ENCODE measurements around the gene ACTR5.

Gene ACTR5

GRCh38 chr20:38729767-38730166, 18.5 kb upstream of the ACTR5 start:
- DNase-seq: no peak

- no peak for DNase-seq
These were observed 17.9 kb upstream of the ACTR5 start for GRCh38 chr20:38730167-38730988.

DNA sequence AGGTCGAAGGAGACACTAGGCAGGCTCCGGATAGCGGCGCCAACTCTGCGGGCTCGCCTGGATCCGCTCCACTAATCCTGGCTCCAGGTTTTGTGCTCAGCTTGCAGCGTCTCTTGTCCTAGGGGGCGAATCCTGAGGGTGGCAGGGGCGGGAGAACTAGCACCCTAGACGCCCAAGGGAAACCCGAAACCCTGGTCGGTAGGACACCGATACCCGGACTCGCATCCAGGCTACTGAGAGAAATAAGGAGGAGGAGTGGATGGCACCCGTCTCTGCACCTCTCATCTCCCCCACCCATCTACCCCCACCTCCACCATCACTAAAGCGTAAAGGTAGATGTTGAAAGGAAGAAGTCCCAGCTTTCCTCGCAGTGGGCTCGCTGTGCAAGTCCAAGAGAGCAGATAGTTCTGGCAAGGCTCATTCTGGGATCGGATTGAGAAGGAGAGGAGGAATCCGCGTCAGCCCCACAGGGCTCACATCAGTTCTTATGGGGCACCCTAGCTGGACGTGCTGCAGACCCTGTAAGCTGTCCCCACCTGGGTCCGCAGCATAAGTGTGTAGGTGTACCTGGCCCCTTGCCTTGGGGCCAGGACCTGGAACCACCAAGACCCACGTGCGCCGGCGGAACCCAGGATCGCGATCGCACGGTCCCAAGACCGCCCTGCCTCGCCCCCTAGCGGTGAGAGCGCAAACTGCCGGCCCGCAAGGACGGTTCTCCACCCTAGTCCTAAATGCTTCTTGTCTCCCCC, 17.1 kb upstream of the ACTR5 start:
- DNase-seq: peak; percentile 59 to 63

- DNase-seq: no peak
These were observed 16.5 kb upstream of the ACTR5 start for GRCh38 chr20:38731738-38732113.

DNA sequence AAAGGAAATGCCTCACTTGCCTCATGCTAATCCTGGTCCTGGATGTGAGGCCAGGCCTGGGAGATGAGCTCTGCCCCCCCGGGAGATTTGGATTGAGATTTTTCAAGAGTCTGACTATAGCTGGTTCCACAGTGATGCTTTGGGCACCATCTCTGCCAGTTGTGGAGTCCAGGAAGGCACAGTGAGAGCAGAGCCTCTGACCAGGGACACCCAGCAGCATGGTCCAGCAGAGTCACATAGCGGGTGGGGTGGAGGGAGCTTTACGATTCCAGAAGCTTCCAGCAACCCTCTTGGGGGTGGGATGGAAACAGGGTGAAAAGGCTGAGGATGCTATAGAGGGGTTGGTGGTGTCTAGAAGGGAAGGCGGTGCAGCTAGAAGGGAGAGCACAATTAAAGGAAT, 15.3 kb upstream of the ACTR5 start:
- DNase-seq: no peak

GRCh38 chr20:38735172-38735571, 13.1 kb upstream of the ACTR5 start:
- no peak for DNase-seq

DNA sequence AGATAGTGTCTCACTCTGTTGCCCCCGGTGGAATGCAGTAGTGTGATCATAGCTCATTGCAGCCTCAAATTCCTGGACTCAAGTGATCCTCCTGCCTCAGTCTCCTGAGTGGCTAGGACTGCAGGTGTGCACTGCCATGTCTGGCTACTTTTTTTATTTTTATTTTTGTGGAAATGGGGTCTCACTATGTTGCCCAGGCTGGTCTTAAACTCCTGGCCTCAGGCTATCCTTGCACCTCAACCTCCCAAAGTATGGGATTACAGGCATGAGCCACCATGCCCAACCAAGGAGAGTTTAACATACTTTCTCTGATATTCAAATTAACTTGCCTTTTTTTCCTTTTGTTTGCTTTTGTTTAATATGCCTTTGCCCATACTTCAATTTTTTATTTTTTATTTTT, 10.4 kb upstream of the ACTR5 start:
- DNase-seq: no peak

DNA sequence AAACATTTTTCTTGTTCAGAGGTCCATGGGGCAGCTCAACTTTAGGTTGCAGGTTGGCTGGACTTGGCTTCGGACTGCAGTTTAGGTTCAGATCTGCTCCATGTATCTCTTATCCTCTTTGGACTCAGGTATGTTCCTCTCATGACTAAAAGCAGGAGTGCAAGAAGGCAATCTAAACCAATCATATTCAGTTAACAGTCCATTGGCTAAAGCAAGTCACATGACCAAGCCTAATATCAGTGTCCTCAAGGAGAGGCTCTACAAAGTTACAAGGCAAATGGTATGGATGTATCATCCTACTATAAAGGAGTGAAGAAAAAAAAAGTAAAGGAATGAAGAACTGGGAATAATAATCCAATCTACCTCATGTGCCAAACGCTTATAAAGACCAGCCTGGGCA, 2.5 kb upstream of the ACTR5 start:
- no peak for DNase-seq

DNA sequence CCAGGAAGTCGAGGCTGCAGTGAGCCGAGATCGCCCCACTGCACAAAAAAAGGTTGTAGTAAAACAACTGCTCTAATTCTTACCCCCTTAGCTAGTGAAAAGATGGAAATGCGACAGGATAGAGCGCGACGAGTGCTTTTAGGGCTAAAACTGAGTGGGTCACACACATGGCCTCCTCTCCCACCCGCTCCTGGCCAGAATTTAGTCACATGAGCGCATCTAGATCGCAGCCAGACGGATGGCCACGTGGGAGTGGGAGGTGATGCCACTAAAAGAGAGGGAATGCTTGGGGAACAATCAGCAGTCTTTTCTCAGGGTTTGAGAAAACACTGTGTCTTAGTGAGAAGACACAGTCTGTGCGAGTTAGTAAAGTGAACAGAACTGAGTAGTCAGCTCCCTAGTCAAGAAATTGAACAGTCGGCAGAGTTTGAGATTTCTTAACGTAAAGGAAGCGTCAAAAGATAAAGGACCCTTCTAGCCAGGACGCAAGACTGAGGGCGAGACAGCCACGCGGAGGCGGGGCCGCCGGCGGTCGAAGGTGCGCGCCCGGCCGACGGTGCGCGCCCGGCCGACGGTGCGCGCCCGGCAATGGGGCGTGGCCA, 664 bp upstream of the ACTR5 start:
- DNase-seq: no peak

DNA sequence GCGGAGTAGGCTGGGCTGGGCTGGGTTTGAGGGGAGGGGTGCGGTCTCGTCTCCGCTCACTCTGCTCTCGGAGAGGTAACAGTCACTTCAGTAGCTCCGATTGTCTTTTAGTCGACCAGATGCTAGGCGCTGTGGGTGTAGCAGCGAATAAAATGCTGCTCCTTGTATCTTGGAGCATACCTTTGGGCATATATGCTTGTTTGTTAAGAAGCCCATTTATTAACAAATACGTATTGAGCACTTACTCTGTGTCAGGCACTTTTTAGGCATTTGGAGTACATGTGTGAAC, 545 bp downstream of the ACTR5 start:
- peak in 1 of 2 experiments; percentile 10 for DNase-seq

DNA sequence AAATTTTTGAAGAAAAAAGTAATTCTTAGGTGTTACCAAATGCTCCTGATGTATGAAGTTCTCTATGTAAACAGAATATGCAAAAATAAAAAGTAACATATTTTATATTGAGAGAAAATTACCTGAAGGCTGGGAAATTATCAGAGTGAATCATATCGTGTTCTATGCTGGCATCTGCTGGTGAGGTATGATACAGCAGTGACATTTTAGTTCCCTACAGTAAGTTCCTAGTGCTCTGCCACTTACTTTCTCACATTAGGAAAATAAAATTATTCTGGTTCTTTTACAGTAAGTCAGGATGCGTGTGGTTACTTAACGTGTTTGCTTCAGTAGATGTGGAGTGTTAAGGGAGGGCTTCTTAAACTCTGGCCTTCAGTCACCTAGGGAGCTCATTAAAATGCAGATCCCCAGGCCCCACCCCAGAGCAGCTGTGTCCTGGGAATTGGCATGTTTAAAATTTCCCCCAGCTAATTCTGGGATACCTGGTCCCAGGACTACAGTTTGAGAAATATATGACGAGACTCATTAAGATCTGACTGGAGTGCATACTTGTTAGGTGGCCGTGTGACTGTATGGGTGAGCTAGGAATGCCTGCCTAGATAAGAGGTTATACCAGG, 3.2 kb downstream of the ACTR5 start:
- no peak for DNase-seq

GRCh38 chr20:38752029-38752428, 3.8 kb downstream of the ACTR5 start:
- DNase-seq: no peak

DNA sequence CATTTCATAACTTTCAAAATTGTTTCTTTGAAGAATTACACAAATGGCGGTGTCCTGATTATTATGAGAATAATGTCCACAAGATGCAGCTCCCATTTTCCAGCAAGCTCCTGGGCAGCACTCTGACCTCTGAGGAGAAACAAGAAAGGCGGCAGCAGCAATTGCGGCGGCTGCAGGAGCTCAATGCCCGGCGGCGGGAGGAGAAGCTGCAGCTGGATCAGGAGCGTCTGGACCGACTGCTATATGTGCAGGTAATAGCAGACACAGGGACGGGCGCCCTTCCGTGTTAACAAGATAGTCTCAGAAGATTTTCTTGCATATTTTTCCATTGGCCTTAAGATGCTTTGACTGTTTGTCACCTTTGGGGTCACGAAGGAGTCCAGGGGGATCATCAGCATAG, 6.7 kb downstream of the ACTR5 start:
- DNase-seq: no peak

DNA sequence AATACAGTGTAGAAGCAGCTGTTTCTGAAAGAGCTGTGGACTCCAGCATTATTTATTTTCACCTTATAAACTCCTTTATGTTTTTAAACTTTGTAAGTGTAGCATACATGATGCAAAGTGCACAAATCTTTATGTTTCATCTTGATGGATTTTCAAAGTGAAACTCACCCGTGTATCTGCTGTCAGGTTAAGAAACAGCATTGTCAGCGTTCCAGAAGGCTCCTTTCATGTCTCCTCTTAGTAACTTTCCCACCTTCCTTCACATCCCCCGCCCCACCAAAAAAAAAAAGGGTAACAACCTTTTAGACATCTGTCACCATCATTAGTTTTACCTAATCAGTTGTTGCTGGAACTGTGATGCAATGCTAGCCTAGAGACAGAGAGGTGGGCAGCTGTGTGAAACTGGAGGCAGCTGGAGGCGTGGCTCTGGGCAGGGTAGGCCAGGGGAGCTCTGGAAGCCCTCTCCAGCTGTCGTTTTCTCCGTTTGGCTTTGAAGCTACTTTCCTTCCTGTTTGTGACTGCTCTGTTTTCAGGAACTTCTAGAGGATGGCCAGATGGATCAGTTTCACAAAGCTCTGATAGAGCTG, 7.2 kb downstream of the ACTR5 start:
- DNase-seq: no peak

- no peak for DNase-seq
These were observed 9.0 kb downstream of the ACTR5 start for GRCh38 chr20:38757145-38757775.

GRCh38 chr20:38759106-38759505, 10.8 kb downstream of the ACTR5 start:
- DNase-seq: no peak

DNA sequence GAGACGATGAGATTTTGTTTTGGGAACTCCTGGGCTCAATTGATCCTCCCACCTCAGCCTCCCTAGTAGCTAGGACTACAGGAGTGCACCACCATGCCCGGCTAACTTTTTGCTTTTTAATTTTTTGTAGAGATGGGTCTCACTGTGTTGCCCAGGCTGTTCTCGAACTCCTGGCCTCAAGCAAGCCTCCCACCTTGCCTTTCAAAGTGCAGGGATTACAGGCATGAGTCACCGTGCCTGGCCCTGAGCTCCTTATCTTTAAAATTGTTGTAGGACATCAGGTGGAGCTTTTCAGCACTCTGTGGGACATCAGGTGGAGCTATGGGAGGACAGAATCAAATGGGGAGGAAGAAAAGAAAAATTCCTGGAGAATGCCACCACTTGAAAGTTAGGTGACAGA, 12.7 kb downstream of the ACTR5 start:
- DNase-seq: no peak

DNA sequence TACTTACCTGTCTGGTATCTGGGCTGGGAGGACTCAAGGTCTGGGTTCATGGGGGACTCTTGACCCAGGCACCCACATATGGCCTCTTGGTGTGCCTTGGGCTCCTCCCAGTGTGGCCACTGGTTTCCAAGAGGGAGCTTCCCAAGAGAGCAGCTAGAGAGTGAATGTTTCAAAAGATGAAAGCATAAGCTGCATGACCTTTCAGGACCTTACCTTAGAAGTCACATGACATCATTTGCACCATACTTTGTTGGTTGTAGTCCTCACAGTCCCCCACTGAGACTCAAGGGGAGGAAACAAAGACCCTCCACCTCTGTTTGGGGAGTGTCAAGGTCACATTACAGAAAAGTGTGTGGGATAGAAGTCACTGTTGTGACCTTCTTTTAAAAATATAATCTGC, 13.9 kb downstream of the ACTR5 start:
- no peak for DNase-seq

- no peak for DNase-seq
These were observed 15.4 kb downstream of the ACTR5 start for GRCh38 chr20:38763616-38764015.

- no peak for DNase-seq
These were observed 16.5 kb downstream of the ACTR5 start for GRCh38 chr20:38764567-38765318.

- DNase-seq: no peak
These were observed 17.8 kb downstream of the ACTR5 start for GRCh38 chr20:38766071-38766470.

Data from SHP77 (cell line).